Natural killer cell treated with Interleukin-12 subunit alpha and Interleukin-12 subunit beta and Interleukin-15 and Interleukin-18, amount 100 ng/mL, for 72 hours (primary cell): ENCODE data around the gene BMP5. TPM values are rescaled to one million over a fixed set of nuclear protein-coding genes. Genes with fewer than 3 reads are reported as not detected.

Experiments
- ATAC-seq, 2 donors: fragments of 150-1000 bp; cut with Tn5 transposase in 1 of 2; sonication (Bioruptor Pico), chemical (Tn5 transposase) in 1 of 2; 2 replicates each; pipeline ENCODE4 v1.10.0; 2021
- DNase-seq: peaks from one replicate; pipeline ENCODE4 v3.0.0; 2022; ENCODE audit warnings: low spot score
- H3K27ac Mint-ChIP-seq, 2 donors: 1 replicate in 1 of 2; 2 replicates in 1 of 2; pipeline ENCODE4 v1.8.0; 2022; ENCODE audit warnings: mixed read lengths in 2 of 2, mild to moderate bottlenecking in 1 of 2, moderate library complexity in 1 of 2
- H3K27me3 Mint-ChIP-seq, 2 donors: 1 replicate in 1 of 2; 2 replicates in 1 of 2; pipeline ENCODE4 v1.8.0; 2022; ENCODE audit warnings: mixed read lengths in 2 of 2
- H3K36me3 Mint-ChIP-seq: one replicate; pipeline ENCODE4 v1.8.0; 2022; ENCODE audit warnings: mixed read lengths
- H3K4me1 Mint-ChIP-seq, 2 donors: 1 replicate in 1 of 2; 2 replicates in 1 of 2; pipeline ENCODE4 v1.8.0; 2022; ENCODE audit warnings: low read depth in 2 of 2, mixed read lengths in 2 of 2, mild to moderate bottlenecking in 1 of 2
- H3K4me3 Mint-ChIP-seq: one replicate; pipeline ENCODE4 v1.8.0; 2022; ENCODE audit warnings: mixed read lengths
- H3K9me3 Mint-ChIP-seq: 2 replicates; pipeline ENCODE4 v1.8.0; 2022; ENCODE audit warnings: mixed read lengths
- total RNA-seq, 2 donors: library from RNA; stranded (reverse); gene quantifications; one replicate each; pipeline ENCODE4 v1.2.3, GENCODE V29; 2022

BMP5 gene
- total RNA-seq, 2 donors from 2014 or later = not detected

- H3K36me3 Mint-ChIP-seq = no peaks in the 10 kb centered on the region
- ATAC-seq (no peak), DNase-seq (no peak)
- H3K9me3 Mint-ChIP-seq = peaks cover 4% of the 10 kb centered on the region
- H3K4me3 Mint-ChIP-seq = no peak overlapping the region
- no peak overlapping the region for H3K27ac Mint-ChIP-seq
- no peaks in the 10 kb centered on the region for H3K27me3 Mint-ChIP-seq
- no peaks in the 10 kb centered on the region for H3K4me1 Mint-ChIP-seq
Observed at GRCh38 chr6:55853008-55854001, 22.1 kb downstream of the BMP5 start.

GRCh38 chr6:55841341-55841740 lies 34.0 kb downstream of the BMP5 start:
- H3K36me3 Mint-ChIP-seq = no peaks in the 10 kb centered on the region
- H3K27ac Mint-ChIP-seq = no peak overlapping the region

GRCh38 chr6:55839080-55839479 lies 36.3 kb downstream of the BMP5 start:
- no peak overlapping the region for H3K27ac Mint-ChIP-seq
- no peaks in the 10 kb centered on the region for H3K36me3 Mint-ChIP-seq
- H3K4me3 Mint-ChIP-seq = no peak overlapping the region
- DNase-seq = no peak
- no peaks in the 10 kb centered on the region for H3K4me1 Mint-ChIP-seq
- no peak for ATAC-seq
- H3K9me3 Mint-ChIP-seq = peaks cover 6% of the 10 kb centered on the region
- H3K27me3 Mint-ChIP-seq = no peaks in the 10 kb centered on the region

More at GRCh38 chr6:55841341-55841740, 34.0 kb downstream of the BMP5 start:
- no peaks in the 10 kb centered on the region for H3K27me3 Mint-ChIP-seq
- peaks cover 6% of the 10 kb centered on the region for H3K9me3 Mint-ChIP-seq
- no peak overlapping the region for H3K4me3 Mint-ChIP-seq
- DNase-seq (no peak), ATAC-seq (no peak)
- no peaks in the 10 kb centered on the region for H3K4me1 Mint-ChIP-seq

- Mint-ChIP-seq H3K27ac (no peak overlapping the region), H3K4me3 (no peak overlapping the region), H3K36me3 (no peaks in the 10 kb centered on the region), H3K4me1 (no peaks in the 10 kb centered on the region), H3K27me3 (no peaks in the 10 kb centered on the region), H3K9me3 (peaks cover 6% of the 10 kb centered on the region)
- DNase-seq = no peak
- ATAC-seq = no peak
Observed at GRCh38 chr6:55836945-55837344, 38.4 kb downstream of the BMP5 start.

- no peak for ATAC-seq
- Mint-ChIP-seq H3K27ac (no peak overlapping the region), H3K36me3 (no peaks in the 10 kb centered on the region), H3K27me3 (no peaks in the 10 kb centered on the region), H3K4me3 (no peak overlapping the region), H3K4me1 (no peaks in the 10 kb centered on the region), H3K9me3 (peaks cover 6% of the 10 kb centered on the region)
- no peak for DNase-seq
Observed at GRCh38 chr6:55836481-55836880, 38.9 kb downstream of the BMP5 start.

GRCh38 chr6:55835220-55835619 lies 40.2 kb downstream of the BMP5 start:
- DNase-seq = no peak
- Mint-ChIP-seq H3K9me3 (peaks cover 12% of the 10 kb centered on the region), H3K4me3 (no peak overlapping the region), H3K27ac (no peak overlapping the region), H3K27me3 (no peaks in the 10 kb centered on the region), H3K36me3 (no peaks in the 10 kb centered on the region), H3K4me1 (no peaks in the 10 kb centered on the region)
- ATAC-seq = no peak

GRCh38 chr6:55833284-55833683 lies 42.1 kb downstream of the BMP5 start:
- no peak for DNase-seq
- Mint-ChIP-seq H3K36me3 (no peaks in the 10 kb centered on the region), H3K27me3 (no peaks in the 10 kb centered on the region), H3K4me3 (no peak overlapping the region), H3K9me3 (peaks cover 12% of the 10 kb centered on the region), H3K4me1 (no peaks in the 10 kb centered on the region), H3K27ac (no peak overlapping the region)
- no peak for ATAC-seq

GRCh38 chr6:55827818-55828522 lies 47.4 kb downstream of the BMP5 start:
- H3K9me3 Mint-ChIP-seq = peaks cover 13% of the 10 kb centered on the region
- DNase-seq = no peak
- no peak for ATAC-seq
- no peaks in the 10 kb centered on the region for H3K27me3 Mint-ChIP-seq
- no peaks in the 10 kb centered on the region for H3K36me3 Mint-ChIP-seq
- H3K27ac Mint-ChIP-seq = no peak overlapping the region
- H3K4me1 Mint-ChIP-seq = no peaks in the 10 kb centered on the region
- H3K4me3 Mint-ChIP-seq = no peak overlapping the region

- H3K36me3 Mint-ChIP-seq = no peaks in the 10 kb centered on the region
- H3K4me3 Mint-ChIP-seq = no peak overlapping the region
- ATAC-seq (no peak), DNase-seq (no peak)
- H3K27me3 Mint-ChIP-seq = no peaks in the 10 kb centered on the region
- no peaks in the 10 kb centered on the region for H3K4me1 Mint-ChIP-seq
- peaks cover 13% of the 10 kb centered on the region for H3K9me3 Mint-ChIP-seq
- H3K27ac Mint-ChIP-seq = no peak overlapping the region
Observed at GRCh38 chr6:55826941-55827340, 48.4 kb downstream of the BMP5 start.

GRCh38 chr6:55825402-55826051 lies 49.9 kb downstream of the BMP5 start:
- DNase-seq (no peak), ATAC-seq (no peak)
- H3K4me3 Mint-ChIP-seq = no peak overlapping the region
- H3K27ac Mint-ChIP-seq = no peak overlapping the region
- no peaks in the 10 kb centered on the region for H3K36me3 Mint-ChIP-seq
- H3K4me1 Mint-ChIP-seq = no peaks in the 10 kb centered on the region
- no peaks in the 10 kb centered on the region for H3K27me3 Mint-ChIP-seq
- peaks cover 8% of the 10 kb centered on the region for H3K9me3 Mint-ChIP-seq

- Mint-ChIP-seq H3K36me3 (no peaks in the 10 kb centered on the region), H3K27ac (no peak overlapping the region)
Observed at GRCh38 chr6:55822815-55823214, 52.6 kb downstream of the BMP5 start.

GRCh38 chr6:55822005-55822404 lies 53.4 kb downstream of the BMP5 start:
- no peaks in the 10 kb centered on the region for H3K36me3 Mint-ChIP-seq
- no peak for ATAC-seq
- H3K4me1 Mint-ChIP-seq = no peaks in the 10 kb centered on the region
- H3K9me3 Mint-ChIP-seq = peaks cover 7% of the 10 kb centered on the region
- DNase-seq = no peak
- no peak overlapping the region for H3K27ac Mint-ChIP-seq
- H3K27me3 Mint-ChIP-seq = no peaks in the 10 kb centered on the region
- no peak overlapping the region for H3K4me3 Mint-ChIP-seq

More at GRCh38 chr6:55822815-55823214, 52.6 kb downstream of the BMP5 start:
- Mint-ChIP-seq H3K4me3 (no peak overlapping the region), H3K27me3 (no peaks in the 10 kb centered on the region), H3K9me3 (peaks cover 8% of the 10 kb centered on the region), H3K4me1 (no peaks in the 10 kb centered on the region)
- DNase-seq = no peak
- ATAC-seq = no peak

GRCh38 chr6:55820696-55821095 lies 54.7 kb downstream of the BMP5 start:
- no peak overlapping the region for H3K27ac Mint-ChIP-seq
- H3K36me3 Mint-ChIP-seq = no peaks in the 10 kb centered on the region
- H3K4me1 Mint-ChIP-seq = no peaks in the 10 kb centered on the region
- ATAC-seq (no peak), DNase-seq (no peak)
- H3K9me3 Mint-ChIP-seq = peaks cover 7% of the 10 kb centered on the region
- H3K4me3 Mint-ChIP-seq = no peak overlapping the region
- H3K27me3 Mint-ChIP-seq = no peaks in the 10 kb centered on the region

GRCh38 chr6:55819811-55820210 lies 55.6 kb downstream of the BMP5 start:
- Mint-ChIP-seq H3K27ac (no peak overlapping the region), H3K9me3 (peaks cover 4% of the 10 kb centered on the region), H3K4me1 (no peaks in the 10 kb centered on the region), H3K36me3 (no peaks in the 10 kb centered on the region), H3K27me3 (no peaks in the 10 kb centered on the region), H3K4me3 (no peak overlapping the region)
- no peak for ATAC-seq
- DNase-seq = no peak
